ENCODE results near the gene MCTP2.
"Not testable (repeated sequence)": the region's sequence is repeated elsewhere in the genome, so short reads cannot be mapped to it uniquely, and the experiment has no call there.

MCTP2 gene

DNA sequence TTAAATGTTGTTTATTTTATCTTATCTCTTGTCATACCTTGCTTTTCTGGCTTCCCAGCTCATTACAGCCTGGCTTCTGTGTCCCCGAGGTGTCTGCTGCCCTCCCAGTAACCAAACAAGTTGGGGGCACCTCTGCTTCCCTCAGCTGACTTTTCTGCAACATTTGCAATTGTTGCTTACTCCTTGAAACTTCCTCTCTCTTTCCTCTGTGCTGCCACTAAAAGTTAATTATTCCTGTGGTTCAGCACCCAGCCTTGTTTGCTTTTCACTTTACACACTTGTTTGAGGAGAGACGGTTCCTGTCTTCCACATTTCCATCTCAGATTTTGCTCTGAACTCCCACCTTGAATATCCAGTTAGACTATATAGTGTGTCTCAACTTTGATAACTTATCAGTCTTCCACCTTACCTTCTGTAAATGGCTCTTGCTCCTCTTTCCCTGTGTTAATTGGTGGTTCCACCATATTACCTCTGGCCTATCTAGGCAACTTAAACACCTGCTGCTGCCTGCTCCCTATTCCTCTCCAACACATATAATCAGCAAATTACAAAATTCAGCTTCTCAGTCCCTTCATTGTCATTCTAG is 21.6 kb downstream of the MCTP2 start:
- Mint-ChIP-seq H3K4me3 (no peak overlapping the region), H3K27me3 (ENCODE audit: low read depth) (no peaks in the 10 kb centered on the region), H3K9me3 (peaks cover 5% of the 10 kb centered on the region), H3K27ac (no peak overlapping the region), H3K36me3 (ENCODE audit: low read depth) (no peaks in the 10 kb centered on the region), H3K4me1 (no peaks in the 10 kb centered on the region)
- TF ChIP-seq, protein P1, sequence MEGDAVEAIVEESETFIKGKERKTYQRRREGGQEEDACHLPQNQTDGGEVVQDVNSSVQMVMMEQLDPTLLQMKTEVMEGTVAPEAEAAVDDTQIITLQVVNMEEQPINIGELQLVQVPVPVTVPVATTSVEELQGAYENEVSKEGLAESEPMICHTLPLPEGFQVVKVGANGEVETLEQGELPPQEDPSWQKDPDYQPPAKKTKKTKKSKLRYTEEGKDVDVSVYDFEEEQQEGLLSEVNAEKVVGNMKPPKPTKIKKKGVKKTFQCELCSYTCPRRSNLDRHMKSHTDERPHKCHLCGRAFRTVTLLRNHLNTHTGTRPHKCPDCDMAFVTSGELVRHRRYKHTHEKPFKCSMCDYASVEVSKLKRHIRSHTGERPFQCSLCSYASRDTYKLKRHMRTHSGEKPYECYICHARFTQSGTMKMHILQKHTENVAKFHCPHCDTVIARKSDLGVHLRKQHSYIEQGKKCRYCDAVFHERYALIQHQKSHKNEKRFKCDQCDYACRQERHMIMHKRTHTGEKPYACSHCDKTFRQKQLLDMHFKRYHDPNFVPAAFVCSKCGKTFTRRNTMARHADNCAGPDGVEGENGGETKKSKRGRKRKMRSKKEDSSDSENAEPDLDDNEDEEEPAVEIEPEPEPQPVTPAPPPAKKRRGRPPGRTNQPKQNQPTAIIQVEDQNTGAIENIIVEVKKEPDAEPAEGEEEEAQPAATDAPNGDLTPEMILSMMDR (IDR thresholded peaks at IDR 0.05; ENCODE audit: unreplicated experiment in 3 of 3): no peak

DNA sequence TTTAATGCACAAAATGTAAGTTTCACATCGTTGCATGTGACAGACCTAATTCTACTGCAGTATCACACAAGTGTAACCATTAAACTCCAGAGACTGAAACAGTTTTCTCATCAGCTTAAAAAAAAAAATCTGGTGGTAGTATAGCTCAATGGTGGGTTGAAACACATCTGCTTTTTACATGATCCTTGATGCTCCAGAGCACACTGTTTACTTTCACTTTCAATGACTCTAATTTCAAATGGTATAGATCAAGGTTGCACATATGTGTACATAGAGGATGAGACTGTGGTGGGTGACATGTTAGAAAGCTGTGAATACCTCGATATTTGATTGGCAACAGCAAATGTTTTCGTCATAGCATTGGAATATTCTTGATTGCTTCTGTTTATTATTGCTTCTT is 22.4 kb downstream of the MCTP2 start:
- no peak overlapping the region for H3K4me3 Mint-ChIP-seq
- H3K36me3 Mint-ChIP-seq (ENCODE audit: low read depth): no peaks in the 10 kb centered on the region
- TF ChIP-seq, protein P1 (IDR thresholded peaks at IDR 0.05; ENCODE audit: unreplicated experiment in 3 of 3): no peak
- no peaks in the 10 kb centered on the region for H3K27me3 Mint-ChIP-seq (ENCODE audit: low read depth)
- peaks cover 5% of the 10 kb centered on the region for H3K9me3 Mint-ChIP-seq
- no peak overlapping the region for H3K27ac Mint-ChIP-seq
- H3K4me1 Mint-ChIP-seq: no peaks in the 10 kb centered on the region

DNA sequence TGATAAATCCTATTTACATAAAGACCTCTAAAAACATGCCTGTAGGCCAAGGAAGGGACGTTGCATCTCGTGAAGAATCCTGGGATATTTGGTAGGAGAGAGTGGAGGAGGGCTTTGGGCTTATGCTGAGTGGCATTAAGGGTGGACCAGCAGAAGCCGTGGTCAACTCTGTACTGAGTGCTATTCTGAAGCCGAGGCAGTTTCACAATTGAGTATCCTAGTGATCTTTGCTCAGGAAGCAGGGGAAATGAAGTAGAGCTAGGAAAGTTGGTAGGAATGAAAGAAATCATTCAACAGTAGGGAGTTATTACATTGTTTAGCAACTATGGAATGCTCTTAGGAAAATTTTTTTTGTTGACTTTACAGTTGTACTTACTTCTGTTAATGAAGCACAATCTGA is 24.2 kb downstream of the MCTP2 start:
- no peak overlapping the region for H3K27ac Mint-ChIP-seq
- H3K27me3 Mint-ChIP-seq (ENCODE audit: low read depth): no peaks in the 10 kb centered on the region
- H3K4me3 Mint-ChIP-seq: no peak overlapping the region
- H3K9me3 Mint-ChIP-seq: peaks cover 5% of the 10 kb centered on the region
- H3K4me1 Mint-ChIP-seq: no peaks in the 10 kb centered on the region
- H3K36me3 Mint-ChIP-seq (ENCODE audit: low read depth): no peaks in the 10 kb centered on the region
- TF ChIP-seq, protein P1 (IDR thresholded peaks at IDR 0.05; ENCODE audit: unreplicated experiment in 3 of 3): no peak

DNA sequence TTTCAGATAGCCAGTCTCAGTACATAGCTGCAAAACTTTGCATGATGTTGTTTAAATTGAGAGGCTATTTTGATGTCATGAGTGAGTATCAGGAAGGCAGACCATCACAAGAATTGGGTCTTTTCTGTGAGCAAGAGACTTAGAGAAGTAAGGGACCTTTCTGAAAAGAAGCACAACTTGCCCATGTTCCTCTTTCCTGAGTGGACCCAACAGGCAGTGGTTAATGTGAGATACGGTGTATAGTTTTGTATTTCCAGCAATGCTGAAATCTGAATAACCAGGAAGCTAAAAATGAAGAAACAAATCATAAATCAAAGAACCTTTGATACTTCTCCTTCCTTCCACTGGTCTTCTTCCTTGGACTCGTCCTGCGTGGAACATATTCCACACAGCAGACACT is 25.1 kb downstream of the MCTP2 start:
- TF ChIP-seq, protein P1 (IDR thresholded peaks at IDR 0.05; ENCODE audit: unreplicated experiment in 3 of 3): no peak
- Mint-ChIP-seq H3K27ac (no peak overlapping the region), H3K27me3 (ENCODE audit: low read depth) (no peaks in the 10 kb centered on the region)

DNA sequence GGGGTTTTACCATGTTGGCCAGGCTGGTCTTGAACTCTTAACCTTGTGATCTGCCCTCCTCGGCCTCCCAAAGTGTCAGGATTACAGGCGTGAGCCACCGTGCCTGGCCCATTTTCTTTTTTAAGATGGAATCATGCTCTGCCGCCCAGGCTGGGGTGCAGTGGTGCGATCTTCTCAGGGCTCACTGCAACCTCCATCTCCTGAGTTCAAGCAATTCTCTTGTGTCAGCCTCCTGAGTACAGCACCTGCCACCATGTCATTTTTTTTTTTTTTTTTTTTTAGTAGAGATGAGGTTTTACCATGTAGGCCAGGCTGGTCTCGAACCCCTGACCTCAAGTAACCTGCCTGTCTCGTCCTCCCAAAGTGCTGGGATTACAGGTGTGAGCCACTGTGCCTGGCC is 26.4 kb downstream of the MCTP2 start:
- H3K4me3 Mint-ChIP-seq; H3K9me3 Mint-ChIP-seq; H3K4me1 Mint-ChIP-seq; H3K27me3 Mint-ChIP-seq (ENCODE audit: low read depth); H3K27ac Mint-ChIP-seq; H3K36me3 Mint-ChIP-seq (ENCODE audit: low read depth): not testable (repeated sequence)

More for the DNA sequence above, 25.1 kb downstream of the MCTP2 start:
- Mint-ChIP-seq H3K36me3 (ENCODE audit: low read depth) (no peaks in the 10 kb centered on the region), H3K4me3 (no peak overlapping the region), H3K4me1 (no peaks in the 10 kb centered on the region), H3K9me3 (peaks cover 5% of the 10 kb centered on the region)

DNA sequence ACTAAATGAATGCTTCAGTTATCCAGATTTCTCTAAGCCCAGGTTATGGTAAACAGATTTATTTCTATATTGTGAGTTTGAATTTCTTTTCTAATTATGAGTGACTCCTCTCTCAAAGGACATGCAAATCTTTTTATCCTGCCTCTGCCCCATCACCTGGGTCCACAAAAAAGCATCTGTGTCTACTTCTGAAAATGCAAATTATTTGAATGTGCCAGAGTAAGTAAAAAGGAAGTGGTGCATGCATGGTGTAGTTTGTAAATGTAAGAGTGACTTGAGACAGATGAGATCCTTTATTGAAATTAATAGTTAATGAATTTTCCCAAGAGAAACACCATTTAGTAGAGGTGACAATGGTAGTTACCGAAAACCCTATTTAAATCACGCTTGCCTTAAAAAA is 26.9 kb downstream of the MCTP2 start:
- Mint-ChIP-seq H3K4me3 (no peak overlapping the region), H3K27ac (no peak overlapping the region), H3K36me3 (ENCODE audit: low read depth) (no peaks in the 10 kb centered on the region), H3K9me3 (peaks cover 2% of the 10 kb centered on the region), H3K27me3 (ENCODE audit: low read depth) (no peaks in the 10 kb centered on the region), H3K4me1 (no peaks in the 10 kb centered on the region)
- TF ChIP-seq, protein P1 (IDR thresholded peaks at IDR 0.05; ENCODE audit: unreplicated experiment in 3 of 3): no peak

Measured in nephron (organoid).